Aorta (tissue), 5 donors: Measurements from ENCODE around the gene HHIP. TPM values are rescaled to one million over a fixed set of nuclear protein-coding genes. Genes with fewer than 3 reads are reported as not detected.

Experiments used
- ATAC-seq: fragments of 200-7000 bp; cut with Tn5 transposase; one replicate; pipeline ENCODE4 v1.9.1; 2022; ENCODE audit warnings: moderate library complexity; ENCODE audit not compliant: low FRiP score
- DNase-seq, 2 donors: peaks; one replicate each; pipeline ENCODE4 v3.0.0-alpha.2; 2020
- H3K27ac ChIP-seq, 2 donors: one replicate each; pipeline ENCODE4 v1.5.1; 2013; ENCODE audit warnings: low read length in 2 of 2, mild to moderate bottlenecking in 2 of 2, moderate library complexity in 2 of 2, control low read depth in 1 of 2, inconsistent platforms in 1 of 2, low read depth in 1 of 2
- H3K27me3 ChIP-seq, 2 donors: one replicate each; pipeline ENCODE4 v1.6.1; 2013; ENCODE audit warnings: control low read depth in 1 of 2, low read length in 1 of 2, mild to moderate bottlenecking in 1 of 2, moderate library complexity in 1 of 2; ENCODE audit not compliant: insufficient read depth in 2 of 2, control insufficient read depth in 1 of 2
- H3K36me3 ChIP-seq, 2 donors: one replicate each; pipeline ENCODE4 v1.6.1; 2013; ENCODE audit warnings: control low read depth in 1 of 2, low read length in 1 of 2, mild to moderate bottlenecking in 1 of 2; ENCODE audit not compliant: insufficient read depth in 2 of 2, control insufficient read depth in 1 of 2
- H3K4me1 ChIP-seq, 2 donors: one replicate each; pipeline ENCODE4 v1.6.1; 2013; ENCODE audit warnings: low read length in 2 of 2, control low read depth in 1 of 2, mild to moderate bottlenecking in 1 of 2, moderate library complexity in 1 of 2; ENCODE audit not compliant: insufficient read depth in 2 of 2, control insufficient read depth in 1 of 2
- H3K4me3 ChIP-seq, 2 donors: one replicate each; pipeline ENCODE4 v1.5.1; 2013; ENCODE audit warnings: low read length in 2 of 2, control low read depth in 1 of 2, mild to moderate bottlenecking in 1 of 2
- H3K9me3 ChIP-seq: one replicate; pipeline ENCODE4 v1.6.1; 2013; ENCODE audit warnings: mild to moderate bottlenecking, low read length; ENCODE audit not compliant: control insufficient read depth
- WGBS, 2 donors: extraction: QIAGEN DNeasy Blood & Tissue Kit; methylation state at CpG; one replicate each; pipeline ENCODE4 v1.1.7; 2013; 5-methylcytosine and 5-hydroxymethylcytosine counted together
- intact Hi-C, 2 donors: fragments of 100-400 bp; cut with DNase I; formaldehyde crosslinking; loops; one replicate each; pipeline versions ENCODE4 v1.14.2 to v1.15.0; 2022
- polyA plus RNA-seq, 2 donors: library from polyadenylated mRNA; stranded (reverse); fragments of 200-250 nt; gene quantifications; one replicate each; pipeline ENCODE4 v1.2.3, GENCODE V29; 2013
- total RNA-seq, 2 donors: library from RNA; stranded (reverse); fragmentation: NEBNext Ultra II Directional; extraction: Animal tissue kit (Norgen Biotek cat#: 25700); gene quantifications; one replicate each; pipeline ENCODE4 v1.2.1, GENCODE V29; 2021
- donor health status: healthy with polysubstance abuse.
- donor health status: Bipolar disorder and iron deficiency.
- donor health status: DM: no; HTN: no; CAD: no.
- donor health status: DM: no; HTN: no; CAD: no.
- donor health status: DM: yes; HTN: yes; CAD: no.

The HHIP gene
- total and polyA plus RNA-seq, 4 donors, result 0.03 to 1.6 (median 0.03) TPM; not detected in 1

GRCh38 chr4:144721994-144722393 is 76.0 kb downstream of the HHIP start:
- no peaks in the 10 kb centered on the region for H3K27me3 ChIP-seq
- no peak overlapping the region for H3K27ac ChIP-seq
- ATAC-seq (no peak), DNase-seq (no peak)
- no peaks in the 10 kb centered on the region for H3K4me1 ChIP-seq
- intact Hi-C loops, result no loop called here
- H3K36me3 ChIP-seq, result no peaks in the 10 kb centered on the region
- peaks cover 1% of the 10 kb centered on the region for H3K9me3 ChIP-seq
- H3K4me3 ChIP-seq, result no peak overlapping the region

GRCh38 chr4:144723471-144723870 is 77.5 kb downstream of the HHIP start:
- H3K36me3 ChIP-seq, result no peaks in the 10 kb centered on the region
- no peak for ATAC-seq
- no peak overlapping the region for H3K27ac ChIP-seq
- H3K9me3 ChIP-seq, result no peaks in the 10 kb centered on the region
- no peak for DNase-seq
- H3K4me1 ChIP-seq, result no peaks in the 10 kb centered on the region
- no peak overlapping the region for H3K4me3 ChIP-seq
- H3K27me3 ChIP-seq, result no peaks in the 10 kb centered on the region
- intact Hi-C loops, result no loop called here

- Histone ChIP-seq H3K27ac (no peak overlapping the region), H3K9me3 (no peaks in the 10 kb centered on the region), H3K27me3 (no peaks in the 10 kb centered on the region), H3K4me1 (no peaks in the 10 kb centered on the region), H3K4me3 (no peak overlapping the region), H3K36me3 (no peaks in the 10 kb centered on the region)
- intact Hi-C loops, result no loop called here
- no peak for DNase-seq
- 91 to 97% methylated on average over 2 of the region's 2 CpGs for WGBS, 2 donors
- no peak for ATAC-seq
These were observed 83.2 kb downstream of the HHIP start for GRCh38 chr4:144729175-144729574.

GRCh38 chr4:144732584-144733428 is 86.8 kb downstream of the HHIP start:
- Histone ChIP-seq H3K27ac (no peak overlapping the region), H3K36me3 (no peaks in the 10 kb centered on the region), H3K9me3 (no peaks in the 10 kb centered on the region), H3K27me3 (no peaks in the 10 kb centered on the region), H3K4me3 (no peak overlapping the region), H3K4me1 (no peaks in the 10 kb centered on the region)
- no peak for DNase-seq
- ATAC-seq, result no peak
- WGBS, 2 donors, result 63 to 80% methylated on average over 4 of the region's 4 CpGs
- intact Hi-C loops, result no loop called here

- DNase-seq (no peak), ATAC-seq (no peak)
- 77 to 79% methylated on average over 2 of the region's 2 CpGs for WGBS, 2 donors
- intact Hi-C loops, result no loop called here
- Histone ChIP-seq H3K27ac (no peak overlapping the region), H3K9me3 (no peaks in the 10 kb centered on the region), H3K27me3 (no peaks in the 10 kb centered on the region), H3K4me3 (no peak overlapping the region), H3K36me3 (no peaks in the 10 kb centered on the region), H3K4me1 (no peaks in the 10 kb centered on the region)
These were observed 87.6 kb downstream of the HHIP start for GRCh38 chr4:144733566-144733965.

GRCh38 chr4:144734522-144734921 is 88.6 kb downstream of the HHIP start:
- H3K4me3 ChIP-seq, result no peak overlapping the region
- ATAC-seq (no peak), DNase-seq (no peak)
- no peaks in the 10 kb centered on the region for H3K36me3 ChIP-seq
- no peaks in the 10 kb centered on the region for H3K4me1 ChIP-seq
- H3K27ac ChIP-seq, result no peak overlapping the region
- H3K27me3 ChIP-seq, result no peaks in the 10 kb centered on the region
- H3K9me3 ChIP-seq, result no peaks in the 10 kb centered on the region
- WGBS, 2 donors, result 14 to 26% methylated on average over 4 of the region's 4 CpGs
- intact Hi-C loops, result no loop called here

GRCh38 chr4:144738649-144739048 is 92.7 kb downstream of the HHIP start:
- Histone ChIP-seq H3K27me3 (no peaks in the 10 kb centered on the region), H3K4me3 (no peak overlapping the region), H3K27ac (no peak overlapping the region), H3K9me3 (no peaks in the 10 kb centered on the region), H3K36me3 (no peaks in the 10 kb centered on the region), H3K4me1 (no peaks in the 10 kb centered on the region)
- intact Hi-C loops, result no loop called here
- 76 to 80% methylated on average over 3 of the region's 3 CpGs for WGBS, 2 donors
- ATAC-seq, result no peak
- DNase-seq, result no peak

- Histone ChIP-seq H3K9me3 (no peaks in the 10 kb centered on the region), H3K27me3 (no peaks in the 10 kb centered on the region), H3K4me3 (no peak overlapping the region), H3K36me3 (no peaks in the 10 kb centered on the region), H3K27ac (no peak overlapping the region), H3K4me1 (no peaks in the 10 kb centered on the region)
- intact Hi-C loops, result no loop called here
- DNase-seq (no peak), ATAC-seq (no peak)
These were observed 93.6 kb downstream of the HHIP start for GRCh38 chr4:144739511-144740033.

GRCh38 chr4:144740316-144740715 is 94.4 kb downstream of the HHIP start:
- ATAC-seq (no peak), DNase-seq (no peak)
- Histone ChIP-seq H3K27ac (no peak overlapping the region), H3K36me3 (no peaks in the 10 kb centered on the region), H3K4me3 (no peak overlapping the region), H3K9me3 (no peaks in the 10 kb centered on the region), H3K4me1 (no peaks in the 10 kb centered on the region), H3K27me3 (no peaks in the 10 kb centered on the region)
- intact Hi-C loops, result no loop called here
- 50 to 60% methylated on average over 1 of the region's 1 CpG for WGBS, 2 donors
